Peyer's patch (tissue), 4 donors: ENCODE data around the gene DUOXA1. TPM values are rescaled to one million over a fixed set of nuclear protein-coding genes. Genes with fewer than 3 reads are reported as not detected.

Source experiments
- DNase-seq, 3 donors: peaks; one replicate each; pipeline ENCODE4 v3.0.0-alpha.2; 2017 to 2019
- H3K27ac ChIP-seq, 4 donors: fragments of 200-600 bp; sonication (generic); one replicate each; pipeline ENCODE4 v1.5.1; 2016 to 2019
- H3K27me3 ChIP-seq, 2 donors: fragments of 200-600 bp; sonication (generic); one replicate each; pipeline ENCODE4 v1.5.1; 2019
- H3K36me3 ChIP-seq, 3 donors: fragments of 200-600 bp; sonication (generic); one replicate each; pipeline ENCODE4 v1.5.1; 2016 to 2019
- H3K4me1 ChIP-seq, 4 donors: fragments of 200-600 bp; sonication (generic); one replicate each; pipeline ENCODE4 v1.5.1; 2016 to 2019
- H3K4me3 ChIP-seq, 4 donors: fragments of 200-600 bp; sonication (generic); 1 replicate in 3 of 4; 2 replicates in 1 of 4; pipeline ENCODE4 v1.5.1; 2016 to 2019; ENCODE audit warnings: mild to moderate bottlenecking in 1 of 4
- H3K9me3 ChIP-seq, 4 donors: fragments of 200-600 bp; sonication (generic); one replicate each; pipeline ENCODE4 v1.5.1; 2016 to 2019; ENCODE audit warnings: mild to moderate bottlenecking in 1 of 4
- CTCF ChIP-seq, 6 experiments: fragments of 450-650 bp in 4 of 6; fragments of 200-600 bp in 2 of 6; sonication (generic) in 1 of 6; IDR thresholded peaks; one replicate each; pipeline ENCODE4 v1.5.1; 2017 to 2019; ENCODE audit warnings: antibody characterized with exemption in 6 of 6, mild to moderate bottlenecking in 3 of 6, moderate library complexity in 1 of 6
- POLR2A ChIP-seq, 2 donors: fragments of 450-650 bp; IDR thresholded peaks; one replicate each; pipeline ENCODE4 v1.5.1; 2017; ENCODE audit warnings: antibody characterized with exemption in 2 of 2, mild to moderate bottlenecking in 2 of 2, moderate library complexity in 2 of 2
- total RNA-seq, 4 donors: library from RNA; depleted of rRNA; stranded (reverse); fragments of >200 nt; gene quantifications; one replicate each; pipeline ENCODE4 v1.1.0, GENCODE V29; 2016

DUOXA1 gene
- total RNA-seq, 4 donors from 2014 or later, result 1.2 TPM; not detected in 3

GRCh38 chr15:45121706-45122417, 7.8 kb downstream of the DUOXA1 start:
- Histone ChIP-seq H3K4me3 (no peak overlapping the region), H3K36me3 (no peaks in the 10 kb centered on the region), H3K27ac (no peak overlapping the region), H3K4me1 (peaks cover 0 to 9% (median 3%) of the 10 kb centered on the region in 4 donors), H3K27me3 (peaks cover 0 to 14% of the 10 kb centered on the region in 2 donors), H3K9me3 (no peaks in the 10 kb centered on the region)
- DNase-seq, result no peak
- TF ChIP-seq POLR2A (IDR thresholded peaks at IDR 0.05) (no peak), CTCF (IDR thresholded peaks at IDR 0.05) (no peak)

DNA sequence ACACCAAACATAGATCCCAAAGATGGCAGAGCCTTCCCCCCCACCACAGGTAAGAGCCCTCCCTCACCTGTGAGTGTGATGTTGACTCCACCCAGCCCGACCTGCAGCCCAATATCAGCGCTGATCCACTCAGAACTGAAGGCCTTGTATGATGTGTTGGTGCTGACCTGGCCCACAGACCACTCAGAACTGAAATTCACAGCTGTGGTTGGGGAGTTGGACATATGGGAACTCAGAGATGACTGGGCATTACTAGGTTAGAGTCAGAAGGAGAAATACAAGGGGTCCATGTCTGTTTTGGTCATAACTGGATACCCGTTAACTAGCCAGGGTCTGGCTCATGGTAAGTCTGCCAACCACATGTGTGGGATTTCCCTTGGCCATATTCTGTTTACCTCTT, 8.7 kb downstream of the DUOXA1 start:
- no peaks in the 10 kb centered on the region for H3K36me3 ChIP-seq
- TF ChIP-seq POLR2A (IDR thresholded peaks at IDR 0.05), result no peak
- no peak for TF ChIP-seq CTCF (IDR thresholded peaks at IDR 0.05)
- DNase-seq, result no peak
- no peak overlapping the region for H3K27ac ChIP-seq
- H3K27me3 ChIP-seq, result peaks cover 0 to 17% of the 10 kb centered on the region in 2 donors
- no peak overlapping the region for H3K4me3 ChIP-seq
- H3K9me3 ChIP-seq, result no peaks in the 10 kb centered on the region
- H3K4me1 ChIP-seq, result peaks cover 0 to 14% (median 8%) of the 10 kb centered on the region in 4 donors

DNA sequence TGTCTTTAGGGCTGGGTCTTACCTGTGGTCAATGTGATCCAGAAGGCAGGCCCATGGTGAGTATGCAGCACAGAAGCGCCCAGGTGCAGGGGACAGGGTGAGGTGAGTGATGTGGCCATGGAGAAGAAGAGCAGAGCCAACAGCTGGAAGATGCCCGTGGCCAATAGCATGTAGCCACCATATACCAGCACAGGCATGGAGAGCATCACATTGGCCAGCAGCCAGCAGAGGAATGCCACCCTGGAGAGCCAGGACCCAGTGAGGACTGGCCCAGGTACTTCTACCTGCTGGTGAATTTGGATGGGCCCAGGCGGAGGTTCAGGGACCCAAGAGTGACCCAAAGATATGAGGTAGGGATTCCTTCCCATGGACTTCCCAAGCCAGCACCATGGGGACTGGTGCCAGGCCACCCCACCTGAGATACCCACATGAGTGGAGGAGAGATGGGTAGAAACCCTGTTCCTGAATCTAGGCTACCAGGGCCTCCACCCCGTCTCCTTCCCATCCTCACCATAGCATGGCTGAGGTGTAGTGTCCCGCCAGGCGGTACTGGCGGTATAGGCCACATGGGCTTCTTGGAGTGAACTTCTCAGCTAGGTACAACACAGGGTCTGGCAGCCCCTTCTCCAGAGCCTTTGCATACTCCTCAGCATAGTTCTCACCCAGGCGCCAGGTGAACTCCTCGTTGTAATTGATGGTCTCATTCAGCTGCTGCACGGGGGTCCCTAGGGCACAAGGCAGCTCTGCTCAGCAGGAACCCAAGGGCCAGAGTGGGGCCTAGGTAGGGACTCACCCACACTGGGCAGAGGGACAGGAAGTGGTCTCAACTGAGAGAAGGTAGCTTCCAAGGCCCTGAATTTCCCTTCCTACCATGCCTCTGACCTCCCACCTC, 9.4 kb downstream of the DUOXA1 start:
- TF ChIP-seq CTCF (IDR thresholded peaks at IDR 0.05) (no peak), POLR2A (IDR thresholded peaks at IDR 0.05) (no peak)
- H3K9me3 ChIP-seq, result no peaks in the 10 kb centered on the region
- DNase-seq, result no peak
- H3K36me3 ChIP-seq, result no peaks in the 10 kb centered on the region
- peaks cover 0 to 17% of the 10 kb centered on the region in 2 donors for H3K27me3 ChIP-seq
- H3K4me3 ChIP-seq, result no peak overlapping the region
- no peak overlapping the region for H3K27ac ChIP-seq
- H3K4me1 ChIP-seq, result peaks cover 0 to 14% (median 8%) of the 10 kb centered on the region in 4 donors

GRCh38 chr15:45118996-45119395, 10.7 kb downstream of the DUOXA1 start:
- H3K4me3 ChIP-seq, result no peak overlapping the region
- peak in 1 of 3 donors; percentile 28 for DNase-seq
- H3K4me1 ChIP-seq, result peaks cover 0 to 22% (median 13%) of the 10 kb centered on the region in 4 donors
- TF ChIP-seq CTCF (IDR thresholded peaks at IDR 0.05) (no peak), POLR2A (IDR thresholded peaks at IDR 0.05) (no peak)
- no peaks in the 10 kb centered on the region for H3K36me3 ChIP-seq
- H3K27me3 ChIP-seq, result peaks cover 0 to 21% of the 10 kb centered on the region in 2 donors
- no peaks in the 10 kb centered on the region for H3K9me3 ChIP-seq
- no peak overlapping the region for H3K27ac ChIP-seq

DNA sequence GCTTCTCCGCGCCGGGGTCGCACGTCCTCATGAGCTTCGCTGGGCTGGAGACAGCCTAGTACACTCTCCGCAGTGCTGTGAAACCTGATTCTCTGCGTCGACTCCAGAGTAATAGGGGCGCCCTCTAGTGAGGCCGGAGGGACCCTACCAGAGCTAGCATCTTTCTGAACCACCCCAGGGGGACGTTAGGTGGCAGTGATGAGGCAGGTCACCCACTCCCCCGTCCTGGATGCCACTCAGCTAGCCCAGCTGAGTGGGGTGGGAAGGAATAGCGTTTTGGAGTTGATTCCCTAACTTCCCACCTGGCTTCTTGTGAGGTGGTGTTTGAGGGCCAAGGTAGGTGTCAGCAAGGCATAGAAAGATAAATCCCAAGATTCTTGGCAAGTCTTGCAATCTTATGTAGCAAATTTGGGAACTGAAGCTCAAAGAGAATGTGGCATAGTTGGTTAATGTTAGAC, 11.5 kb downstream of the DUOXA1 start:
- Histone ChIP-seq H3K9me3 (no peaks in the 10 kb centered on the region), H3K27me3 (peaks cover 0 to 30% of the 10 kb centered on the region in 2 donors), H3K4me1 (peaks cover 0 to 30% (median 16%) of the 10 kb centered on the region in 4 donors), H3K36me3 (no peaks in the 10 kb centered on the region), H3K4me3 (peak overlapping the region in 2 of 4 donors; percentile 18), H3K27ac (no peak overlapping the region)
- TF ChIP-seq CTCF (IDR thresholded peaks at IDR 0.05) (peak; percentile 57 to 99 (median 94)), POLR2A (IDR thresholded peaks at IDR 0.05) (no peak)
- peak; percentile 79 to 93 (median 86) for DNase-seq
